Measurements from ENCODE around the gene PTGIR. TPM values are rescaled to one million over a fixed set of nuclear protein-coding genes. Genes with fewer than 3 reads are reported as not detected.

Gene PTGIR
- total RNA-seq, 1 donor: 5.8 TPM

DNA sequence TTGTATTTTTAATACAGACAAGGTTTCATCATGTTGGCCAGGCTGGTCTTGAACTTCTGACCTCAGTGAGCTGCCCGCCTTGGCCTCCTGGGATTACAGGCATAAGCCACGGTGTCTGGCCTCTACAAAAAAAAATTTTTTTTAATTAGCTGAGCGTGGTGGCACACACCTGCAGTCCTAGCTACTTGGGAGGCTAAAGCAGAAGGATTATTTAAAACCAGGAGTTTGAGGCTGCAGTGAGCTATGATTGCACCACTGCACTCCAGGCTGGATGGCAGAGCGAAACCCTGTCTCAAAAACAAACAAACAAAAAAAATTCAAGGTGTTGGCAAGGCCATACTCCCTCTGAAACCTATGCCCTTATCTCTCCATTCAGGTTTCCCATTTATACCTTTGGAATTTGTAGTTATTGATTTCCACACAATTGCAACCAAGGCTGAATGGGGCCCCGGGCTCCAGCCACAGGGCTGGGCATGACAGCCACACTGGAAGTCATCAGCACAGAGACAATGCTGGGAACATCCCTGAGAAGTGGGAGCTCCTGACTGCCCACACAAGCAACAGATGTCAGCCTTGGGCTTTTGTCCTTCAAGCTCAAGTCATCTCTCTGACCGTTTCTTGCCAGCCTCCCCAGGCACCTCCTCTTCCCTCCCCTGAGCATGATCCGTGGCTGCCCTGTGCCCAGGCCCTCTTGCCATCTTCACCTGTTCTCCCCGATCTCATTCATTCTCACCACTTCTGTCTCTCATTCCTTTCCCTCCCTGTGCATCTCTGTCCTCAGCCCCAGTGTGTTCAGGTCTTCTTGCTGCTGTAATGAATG is 51.0 kb downstream of the PTGIR start:
- no peak overlapping the region for H3K4me3 ChIP-seq (ENCODE audit: low read length)
- peaks cover 15% of the 10 kb centered on the region for H3K4me1 ChIP-seq (ENCODE audit: insufficient read depth, low read length)
- no peaks in the 10 kb centered on the region for H3K27me3 ChIP-seq (ENCODE audit: insufficient read depth, low read length)
- no peaks in the 10 kb centered on the region for H3K9me3 ChIP-seq (ENCODE audit: low read depth, low read length)

DNA sequence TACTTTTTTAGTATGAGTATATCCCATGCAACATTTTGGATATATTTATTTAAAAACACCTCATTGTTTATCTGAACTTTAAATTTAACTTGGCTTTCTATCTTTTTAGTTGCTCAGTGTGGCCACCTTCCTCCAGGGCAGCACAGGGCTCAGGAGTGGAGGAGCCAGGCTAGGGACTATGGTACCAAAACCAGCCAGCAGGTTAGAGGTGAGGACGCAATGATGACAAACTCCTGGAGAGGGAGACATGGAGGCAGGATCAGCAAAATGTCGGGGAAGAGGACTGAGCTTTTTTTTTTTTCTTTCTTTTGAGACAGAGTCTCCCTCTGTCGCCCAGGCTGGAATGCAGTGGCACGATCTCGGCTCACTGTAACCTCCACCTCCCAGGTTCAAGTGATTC is 53.4 kb downstream of the PTGIR start:
- Histone ChIP-seq H3K9me3 (ENCODE audit: low read depth, low read length) (no peaks in the 10 kb centered on the region), H3K4me1 (ENCODE audit: insufficient read depth, low read length) (peaks cover 14% of the 10 kb centered on the region), H3K4me3 (ENCODE audit: low read length) (no peak overlapping the region), H3K27me3 (ENCODE audit: insufficient read depth, low read length) (no peaks in the 10 kb centered on the region)

Other genes with a start within 250 kb of the PTGIR start
- not detected for gene CCDC8, start 211.5 kb downstream of the PTGIR start, total RNA-seq
- not detected for gene PNMA8C, start 196.2 kb downstream of the PTGIR start, total RNA-seq
- not detected for gene PNMA8A, start 153.5 kb downstream of the PTGIR start, total RNA-seq
- under 0.01 TPM for gene PNMA8B, start 129.2 kb downstream of the PTGIR start, total RNA-seq
- gene CALM3, start 23.8 kb downstream of the PTGIR start, total RNA-seq: 199 TPM
- not detected for gene GNG8, start 11.1 kb upstream of the PTGIR start, total RNA-seq
- gene DACT3, start 36.1 kb upstream of the PTGIR start, total RNA-seq: 0.63 TPM
- gene PRKD2, start 92.0 kb upstream of the PTGIR start, total RNA-seq: 25.2 TPM
- 12.4 TPM for gene FKRP, start 121.0 kb upstream of the PTGIR start, total RNA-seq
- gene STRN4, start 121.4 kb upstream of the PTGIR start, total RNA-seq: 66.0 TPM
- 5.5 TPM for gene SLC1A5, start 163.5 kb upstream of the PTGIR start, total RNA-seq
- 53.1 TPM for gene AP2S1, start 225.8 kb upstream of the PTGIR start, total RNA-seq
- 9.9 TPM for gene ARHGAP35, start 235.9 kb upstream of the PTGIR start, total RNA-seq